ENCODE data around the gene CCDC83.

DNA sequence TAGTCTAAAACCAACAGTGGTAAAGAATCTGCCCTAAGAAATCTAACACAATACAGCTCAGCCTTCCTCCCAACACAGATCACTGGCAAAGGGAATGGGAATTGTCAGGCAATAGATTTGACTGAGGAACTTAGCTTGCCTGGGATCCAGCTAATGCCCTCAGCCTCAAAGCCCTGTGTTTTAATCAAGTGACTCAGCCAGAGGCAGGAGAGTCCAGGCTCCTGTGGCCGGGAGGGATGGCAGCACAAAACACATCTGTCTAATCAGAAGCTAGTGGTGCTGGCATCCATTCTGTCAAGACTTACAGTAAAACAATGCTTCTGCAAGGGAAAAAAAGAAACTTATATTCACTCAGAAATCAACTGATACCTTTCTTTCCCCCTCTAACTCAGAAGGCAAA lies 49.8 kb upstream of the CCDC83 start:
- TF ChIP-seq MEF2A (IDR thresholded peaks at IDR 0.05; ENCODE audit: borderline replicate concordance, low read depth) (no peak), SMC3 (IDR thresholded peaks at IDR 0.05; ENCODE audit: low read depth, low read length) (no peak), EP300 (IDR thresholded peaks at IDR 0.05; ENCODE audit: borderline replicate concordance in 1 of 2, low read depth in 1 of 2, low read length in 1 of 2) (no peak), POLR2AphosphoS5 (IDR thresholded peaks at IDR 0.05; ENCODE audit: low read depth, low read length) (no peak), MXI1 (IDR thresholded peaks at IDR 0.05; ENCODE audit: low read depth, low read length) (no peak), RAD21 (IDR thresholded peaks at IDR 0.05; ENCODE audit: low read length) (no peak), NFIC (IDR thresholded peaks at IDR 0.05; ENCODE audit: borderline replicate concordance) (no peak)
- TF ChIP-seq, protein P1, sequence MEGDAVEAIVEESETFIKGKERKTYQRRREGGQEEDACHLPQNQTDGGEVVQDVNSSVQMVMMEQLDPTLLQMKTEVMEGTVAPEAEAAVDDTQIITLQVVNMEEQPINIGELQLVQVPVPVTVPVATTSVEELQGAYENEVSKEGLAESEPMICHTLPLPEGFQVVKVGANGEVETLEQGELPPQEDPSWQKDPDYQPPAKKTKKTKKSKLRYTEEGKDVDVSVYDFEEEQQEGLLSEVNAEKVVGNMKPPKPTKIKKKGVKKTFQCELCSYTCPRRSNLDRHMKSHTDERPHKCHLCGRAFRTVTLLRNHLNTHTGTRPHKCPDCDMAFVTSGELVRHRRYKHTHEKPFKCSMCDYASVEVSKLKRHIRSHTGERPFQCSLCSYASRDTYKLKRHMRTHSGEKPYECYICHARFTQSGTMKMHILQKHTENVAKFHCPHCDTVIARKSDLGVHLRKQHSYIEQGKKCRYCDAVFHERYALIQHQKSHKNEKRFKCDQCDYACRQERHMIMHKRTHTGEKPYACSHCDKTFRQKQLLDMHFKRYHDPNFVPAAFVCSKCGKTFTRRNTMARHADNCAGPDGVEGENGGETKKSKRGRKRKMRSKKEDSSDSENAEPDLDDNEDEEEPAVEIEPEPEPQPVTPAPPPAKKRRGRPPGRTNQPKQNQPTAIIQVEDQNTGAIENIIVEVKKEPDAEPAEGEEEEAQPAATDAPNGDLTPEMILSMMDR (IDR thresholded peaks at IDR 0.05): no peak
- TF ChIP-seq, protein P2, sequence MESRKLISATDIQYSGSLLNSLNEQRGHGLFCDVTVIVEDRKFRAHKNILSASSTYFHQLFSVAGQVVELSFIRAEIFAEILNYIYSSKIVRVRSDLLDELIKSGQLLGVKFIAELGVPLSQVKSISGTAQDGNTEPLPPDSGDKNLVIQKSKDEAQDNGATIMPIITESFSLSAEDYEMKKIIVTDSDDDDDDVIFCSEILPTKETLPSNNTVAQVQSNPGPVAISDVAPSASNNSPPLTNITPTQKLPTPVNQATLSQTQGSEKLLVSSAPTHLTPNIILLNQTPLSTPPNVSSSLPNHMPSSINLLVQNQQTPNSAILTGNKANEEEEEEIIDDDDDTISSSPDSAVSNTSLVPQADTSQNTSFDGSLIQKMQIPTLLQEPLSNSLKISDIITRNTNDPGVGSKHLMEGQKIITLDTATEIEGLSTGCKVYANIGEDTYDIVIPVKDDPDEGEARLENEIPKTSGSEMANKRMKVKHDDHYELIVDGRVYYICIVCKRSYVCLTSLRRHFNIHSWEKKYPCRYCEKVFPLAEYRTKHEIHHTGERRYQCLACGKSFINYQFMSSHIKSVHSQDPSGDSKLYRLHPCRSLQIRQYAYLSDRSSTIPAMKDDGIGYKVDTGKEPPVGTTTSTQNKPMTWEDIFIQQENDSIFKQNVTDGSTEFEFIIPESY (IDR thresholded peaks at IDR 0.05; ENCODE audit: borderline replicate concordance, low read depth): no peak
